Measurements from ENCODE around the gene MYBPH. TPM values are rescaled to one million over a fixed set of nuclear protein-coding genes. Genes with fewer than 3 reads are reported as not detected.

MYBPH gene
- total RNA-seq, 2 donors from 2014 or later = not detected

- Mint-ChIP-seq H3K27me3 (peaks cover 6% of the 10 kb centered on the region), H3K4me1 (no peaks in the 10 kb centered on the region), H3K4me3 (no peak overlapping the region), H3K9me3 (no peaks in the 10 kb centered on the region), H3K27ac (no peak overlapping the region), H3K36me3 (ENCODE audit: low read depth) (no peaks in the 10 kb centered on the region)
- ATAC-seq (replicated peaks) = no peak
These were observed 5.7 kb downstream of the MYBPH start for GRCh38 chr1:203169770-203170520.

- Mint-ChIP-seq H3K27ac (no peak overlapping the region), H3K9me3 (no peaks in the 10 kb centered on the region), H3K36me3 (ENCODE audit: low read depth) (no peaks in the 10 kb centered on the region), H3K27me3 (peaks cover 8% of the 10 kb centered on the region), H3K4me3 (no peak overlapping the region), H3K4me1 (no peaks in the 10 kb centered on the region)
- no peak for ATAC-seq (replicated peaks)
These were observed 6.6 kb downstream of the MYBPH start for GRCh38 chr1:203168991-203169390.

DNA sequence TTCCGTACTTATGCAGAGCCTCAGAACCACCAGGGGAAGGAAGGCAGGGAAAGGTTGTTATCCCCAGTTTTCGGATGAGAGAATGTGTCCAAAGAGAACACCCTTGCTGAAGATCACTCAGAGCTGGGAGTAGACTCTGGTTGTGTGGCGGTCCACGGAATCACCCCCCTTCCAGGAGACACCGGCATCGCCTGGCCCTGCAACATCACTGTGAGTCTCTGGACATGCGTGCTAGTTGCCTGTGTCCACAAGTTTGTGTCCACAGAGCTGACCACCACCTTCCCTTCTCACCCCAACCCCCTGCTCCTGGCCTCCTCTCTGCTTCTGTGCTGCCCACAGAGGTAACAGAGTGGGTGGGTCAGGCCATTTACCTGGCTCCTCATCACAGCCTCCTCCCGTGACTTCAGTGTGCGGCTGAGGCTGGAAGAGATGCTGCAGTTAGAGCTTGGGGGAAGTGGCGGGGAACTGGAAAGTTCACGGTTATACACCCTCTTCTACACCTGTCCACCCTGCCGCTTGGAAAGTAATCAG, 7.3 kb downstream of the MYBPH start:
- Mint-ChIP-seq H3K4me1 (no peaks in the 10 kb centered on the region), H3K27me3 (peaks cover 7% of the 10 kb centered on the region), H3K27ac (no peak overlapping the region), H3K36me3 (ENCODE audit: low read depth) (no peaks in the 10 kb centered on the region), H3K9me3 (no peaks in the 10 kb centered on the region), H3K4me3 (no peak overlapping the region)
- no peak for ATAC-seq (replicated peaks)

DNA sequence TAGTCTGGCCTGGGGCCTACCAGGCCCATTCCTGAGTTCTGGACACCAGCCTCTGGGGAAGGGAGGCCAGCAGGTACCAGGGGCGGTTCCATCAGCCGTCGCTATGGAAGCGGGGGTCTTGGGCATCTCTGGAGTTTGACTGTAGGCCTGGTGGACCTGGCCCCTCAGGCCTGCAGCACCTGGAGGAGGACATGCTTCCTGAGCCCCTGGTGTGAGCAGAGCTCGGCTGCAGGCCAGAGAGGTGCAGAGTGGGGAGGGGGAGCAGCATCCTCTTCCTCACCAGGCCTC, 7.8 kb downstream of the MYBPH start:
- H3K27ac Mint-ChIP-seq = no peak overlapping the region
- no peaks in the 10 kb centered on the region for H3K4me1 Mint-ChIP-seq
- no peaks in the 10 kb centered on the region for H3K9me3 Mint-ChIP-seq
- H3K36me3 Mint-ChIP-seq (ENCODE audit: low read depth) = no peaks in the 10 kb centered on the region
- no peak for ATAC-seq (replicated peaks)
- H3K4me3 Mint-ChIP-seq = no peak overlapping the region
- peaks cover 11% of the 10 kb centered on the region for H3K27me3 Mint-ChIP-seq

DNA sequence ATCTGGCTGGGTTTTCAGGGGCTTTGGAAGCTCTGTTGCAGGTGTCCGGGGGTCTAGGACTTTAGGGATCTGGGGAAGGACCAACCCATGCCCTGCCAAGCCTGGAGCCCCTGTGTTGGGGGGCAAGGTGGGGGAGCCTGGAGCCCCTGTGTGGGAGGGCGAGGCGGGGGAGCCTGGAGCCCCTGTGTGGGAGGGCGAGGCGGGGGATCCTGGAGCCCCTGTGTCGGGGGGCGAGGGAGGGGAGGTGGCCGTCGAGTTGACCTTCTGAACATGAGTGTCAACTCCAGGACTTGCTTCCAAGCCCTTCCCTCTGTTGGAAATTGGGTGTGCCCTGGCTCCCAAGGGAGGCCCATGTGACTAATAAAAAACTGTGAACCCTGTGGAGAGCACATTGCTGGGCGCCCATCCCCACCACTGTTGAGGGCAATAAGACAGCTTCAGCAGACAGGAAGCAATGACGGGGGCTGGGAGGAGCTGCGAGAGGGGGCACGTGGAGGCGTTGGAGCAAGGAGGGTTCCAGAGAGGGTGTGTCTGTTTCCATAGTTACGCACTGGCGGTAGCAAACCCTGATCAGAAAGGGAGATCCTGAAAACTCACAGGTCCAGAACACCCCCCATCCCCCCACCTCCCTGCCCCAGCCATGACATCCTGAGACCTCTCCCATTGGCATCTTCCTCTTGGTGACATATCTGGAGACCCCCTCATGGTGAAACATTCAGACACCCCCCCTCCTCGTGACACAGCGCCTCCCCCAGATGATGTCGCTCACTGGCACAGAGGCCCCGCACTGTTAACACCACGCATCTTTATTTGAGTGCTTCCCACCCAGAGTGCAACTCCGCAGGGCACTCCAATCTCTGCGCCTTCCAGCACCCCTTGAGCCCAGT, 8.4 kb downstream of the MYBPH start:
- H3K27me3 Mint-ChIP-seq = peaks cover 12% of the 10 kb centered on the region
- no peak overlapping the region for H3K27ac Mint-ChIP-seq
- H3K9me3 Mint-ChIP-seq = no peaks in the 10 kb centered on the region
- no peak for ATAC-seq (replicated peaks)
- H3K4me3 Mint-ChIP-seq = no peak overlapping the region
- no peaks in the 10 kb centered on the region for H3K36me3 Mint-ChIP-seq (ENCODE audit: low read depth)
- no peaks in the 10 kb centered on the region for H3K4me1 Mint-ChIP-seq

GRCh38 chr1:203166192-203166940, 9.3 kb downstream of the MYBPH start:
- Mint-ChIP-seq H3K36me3 (ENCODE audit: low read depth) (no peaks in the 10 kb centered on the region), H3K27ac (no peak overlapping the region), H3K4me3 (no peak overlapping the region), H3K4me1 (no peaks in the 10 kb centered on the region), H3K9me3 (no peaks in the 10 kb centered on the region), H3K27me3 (peaks cover 12% of the 10 kb centered on the region)
- ATAC-seq (replicated peaks) = peak; percentile 19

DNA sequence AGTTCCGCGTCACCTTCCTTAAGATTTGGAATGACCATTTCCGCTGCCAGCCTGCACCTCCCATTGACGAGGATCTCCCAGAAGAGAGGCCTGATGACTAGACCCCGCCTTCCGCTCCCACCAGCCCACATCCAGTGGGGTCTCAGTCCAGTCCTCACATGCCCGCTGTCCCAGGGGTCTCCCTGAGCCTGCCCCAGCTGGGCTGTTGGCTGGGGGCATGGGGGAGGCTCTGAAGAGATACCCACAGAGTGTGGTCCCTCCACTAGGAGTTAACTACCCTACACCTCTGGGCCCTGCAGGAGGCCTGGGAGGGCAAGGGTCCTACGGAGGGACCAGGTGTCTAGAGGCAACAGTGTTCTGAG, 9.8 kb downstream of the MYBPH start:
- H3K36me3 Mint-ChIP-seq (ENCODE audit: low read depth) = no peaks in the 10 kb centered on the region
- H3K4me3 Mint-ChIP-seq = no peak overlapping the region
- H3K4me1 Mint-ChIP-seq = no peaks in the 10 kb centered on the region
- no peaks in the 10 kb centered on the region for H3K9me3 Mint-ChIP-seq
- H3K27ac Mint-ChIP-seq = no peak overlapping the region
- no peak for ATAC-seq (replicated peaks)
- peaks cover 12% of the 10 kb centered on the region for H3K27me3 Mint-ChIP-seq

DNA sequence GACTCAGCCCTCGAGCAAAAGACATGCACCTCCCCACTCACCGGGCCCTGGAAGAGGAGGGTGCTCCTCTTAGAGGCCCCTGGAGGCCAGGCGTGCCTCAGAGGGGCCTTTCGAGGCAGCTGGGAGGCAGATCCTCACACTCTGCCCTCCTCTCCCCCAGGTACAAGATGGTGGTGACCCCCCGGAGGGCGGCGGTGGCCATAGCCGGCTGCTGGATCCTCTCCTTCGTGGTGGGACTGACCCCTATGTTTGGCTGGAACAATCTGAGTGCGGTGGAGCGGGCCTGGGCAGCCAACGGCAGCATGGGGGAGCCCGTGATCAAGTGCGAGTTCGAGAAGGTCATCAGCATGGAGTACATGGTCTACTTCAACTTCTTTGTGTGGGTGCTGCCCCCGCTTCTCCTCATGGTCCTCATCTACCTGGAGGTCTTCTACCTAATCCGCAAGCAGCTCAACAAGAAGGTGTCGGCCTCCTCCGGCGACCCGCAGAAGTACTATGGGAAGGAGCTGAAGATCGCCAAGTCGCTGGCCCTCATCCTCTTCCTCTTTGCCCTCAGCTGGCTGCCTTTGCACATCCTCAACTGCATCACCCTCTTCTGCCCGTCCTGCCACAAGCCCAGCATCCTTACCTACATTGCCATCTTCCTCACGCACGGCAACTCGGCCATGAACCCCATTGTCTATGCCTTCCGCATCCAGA, 10.4 kb downstream of the MYBPH start:
- H3K27ac Mint-ChIP-seq = no peak overlapping the region
- H3K4me3 Mint-ChIP-seq = no peak overlapping the region
- no peaks in the 10 kb centered on the region for H3K9me3 Mint-ChIP-seq
- H3K27me3 Mint-ChIP-seq = peaks cover 12% of the 10 kb centered on the region
- H3K36me3 Mint-ChIP-seq (ENCODE audit: low read depth) = no peaks in the 10 kb centered on the region
- no peaks in the 10 kb centered on the region for H3K4me1 Mint-ChIP-seq
- ATAC-seq (replicated peaks) = no peak

GRCh38 chr1:203163891-203164635, 11.6 kb downstream of the MYBPH start:
- Mint-ChIP-seq H3K9me3 (no peaks in the 10 kb centered on the region), H3K4me1 (no peaks in the 10 kb centered on the region)

DNA sequence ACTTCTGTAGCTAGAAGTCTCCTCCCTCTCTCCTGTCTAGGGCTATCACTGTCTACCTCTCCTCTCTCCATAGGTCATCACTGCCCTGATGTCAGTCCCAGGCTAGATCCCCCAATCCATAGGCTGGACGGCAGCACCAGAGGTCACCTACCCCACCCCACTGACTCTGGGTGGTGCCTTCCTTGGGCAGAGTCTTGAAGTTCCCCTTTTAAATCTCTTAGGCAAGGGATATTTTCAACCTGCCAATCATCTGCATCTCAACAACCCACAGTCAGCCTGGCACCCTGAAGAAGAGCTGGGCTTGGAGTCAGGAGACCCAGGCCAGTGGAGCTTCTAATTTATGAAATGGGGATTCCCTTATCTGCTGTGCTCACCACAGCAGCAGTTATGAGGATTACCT, 13.2 kb downstream of the MYBPH start:
- H3K4me1 Mint-ChIP-seq = no peaks in the 10 kb centered on the region
- no peak overlapping the region for H3K4me3 Mint-ChIP-seq
- no peaks in the 10 kb centered on the region for H3K36me3 Mint-ChIP-seq (ENCODE audit: low read depth)
- peaks cover 16% of the 10 kb centered on the region for H3K27me3 Mint-ChIP-seq
- ATAC-seq (replicated peaks) = no peak
- no peak overlapping the region for H3K27ac Mint-ChIP-seq
- no peaks in the 10 kb centered on the region for H3K9me3 Mint-ChIP-seq

More at GRCh38 chr1:203163891-203164635, 11.6 kb downstream of the MYBPH start:
- H3K4me3 Mint-ChIP-seq = no peak overlapping the region
- H3K36me3 Mint-ChIP-seq (ENCODE audit: low read depth) = no peaks in the 10 kb centered on the region
- ATAC-seq (replicated peaks) = no peak
- peaks cover 16% of the 10 kb centered on the region for H3K27me3 Mint-ChIP-seq
- no peak overlapping the region for H3K27ac Mint-ChIP-seq

DNA sequence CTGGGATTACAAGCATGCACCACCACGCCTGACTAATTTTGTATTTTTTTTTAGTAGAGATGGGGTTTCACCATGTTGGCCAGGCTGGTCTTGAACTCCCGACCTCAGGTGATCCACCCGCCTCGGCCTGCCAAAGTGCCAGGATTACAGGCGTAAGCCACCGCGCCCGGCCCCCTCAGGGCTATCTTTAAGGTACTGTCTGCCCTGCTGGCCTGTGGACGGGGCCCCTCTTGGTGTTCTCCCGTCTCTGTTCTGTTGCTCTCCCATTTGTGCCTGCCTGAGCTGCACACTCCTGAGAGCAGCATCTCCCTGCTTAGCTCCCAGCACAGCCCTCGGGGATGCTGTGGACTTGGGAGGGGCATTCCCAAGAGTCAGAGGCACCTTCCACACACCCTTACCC, 13.9 kb downstream of the MYBPH start:
- H3K4me3 Mint-ChIP-seq = no peak overlapping the region
- H3K27me3 Mint-ChIP-seq = peaks cover 16% of the 10 kb centered on the region
- H3K4me1 Mint-ChIP-seq = no peaks in the 10 kb centered on the region
- no peak overlapping the region for H3K27ac Mint-ChIP-seq
- ATAC-seq (replicated peaks) = no peak
- H3K36me3 Mint-ChIP-seq (ENCODE audit: low read depth) = no peaks in the 10 kb centered on the region
- no peaks in the 10 kb centered on the region for H3K9me3 Mint-ChIP-seq

- Mint-ChIP-seq H3K27me3 (peaks cover 17% of the 10 kb centered on the region), H3K9me3 (no peaks in the 10 kb centered on the region), H3K27ac (no peak overlapping the region)
These were observed 14.5 kb downstream of the MYBPH start for GRCh38 chr1:203161175-203161574.

DNA sequence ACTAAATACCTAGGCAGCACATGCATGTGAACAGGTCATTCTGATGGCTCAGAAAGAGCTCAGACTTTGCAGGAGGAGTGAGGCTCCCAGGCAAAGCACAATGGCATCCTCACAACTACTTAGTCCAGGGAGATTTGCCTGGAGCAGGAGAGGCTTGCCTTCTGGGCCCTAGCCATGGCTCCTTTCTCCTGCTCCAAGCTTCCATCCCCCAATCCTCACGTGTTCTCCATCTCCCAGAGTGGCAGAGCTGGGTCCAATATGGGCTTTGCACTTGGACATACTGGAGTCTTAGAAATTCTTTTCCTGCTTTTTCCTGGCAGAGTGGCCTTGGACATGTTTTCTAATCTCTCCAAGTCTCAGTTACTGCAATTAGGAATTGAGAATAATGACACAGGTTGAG, 15.8 kb downstream of the MYBPH start:
- H3K36me3 Mint-ChIP-seq (ENCODE audit: low read depth) = no peaks in the 10 kb centered on the region
- peaks cover 16% of the 10 kb centered on the region for H3K27me3 Mint-ChIP-seq
- ATAC-seq (replicated peaks) = no peak
- H3K27ac Mint-ChIP-seq = no peak overlapping the region
- no peaks in the 10 kb centered on the region for H3K4me1 Mint-ChIP-seq
- no peak overlapping the region for H3K4me3 Mint-ChIP-seq
- H3K9me3 Mint-ChIP-seq = no peaks in the 10 kb centered on the region

More at GRCh38 chr1:203161175-203161574, 14.5 kb downstream of the MYBPH start:
- no peak for ATAC-seq (replicated peaks)
- no peaks in the 10 kb centered on the region for H3K36me3 Mint-ChIP-seq (ENCODE audit: low read depth)
- no peak overlapping the region for H3K4me3 Mint-ChIP-seq
- no peaks in the 10 kb centered on the region for H3K4me1 Mint-ChIP-seq
